Muscle of leg (tissue), 11 donors: ENCODE measurements around the gene MEIS1. TPM values are rescaled to one million over a fixed set of nuclear protein-coding genes. Genes with fewer than 3 reads are reported as not detected.

Source experiments
- DNase-seq: peaks from one replicate; pipeline ENCODE4 v3.0.0; 2013
- H3K27ac ChIP-seq: one replicate; pipeline ENCODE4 v1.5.1; 2013; ENCODE audit warnings: mild to moderate bottlenecking, low read length, control low read depth
- H3K27me3 ChIP-seq: one replicate; pipeline ENCODE4 v1.6.1; 2013; ENCODE audit warnings: low read length; ENCODE audit not compliant: control insufficient read depth, insufficient read depth
- H3K36me3 ChIP-seq: one replicate; pipeline ENCODE4 v1.6.1; 2013; ENCODE audit warnings: low read length; ENCODE audit not compliant: control insufficient read depth, insufficient read depth
- H3K4me1 ChIP-seq: one replicate; pipeline ENCODE4 v1.6.1; 2013; ENCODE audit warnings: low read length; ENCODE audit not compliant: control insufficient read depth, insufficient read depth
- H3K4me3 ChIP-seq: one replicate; pipeline ENCODE4 v1.5.1; 2013; ENCODE audit warnings: low read length, control low read depth
- H3K9me3 ChIP-seq: replicated peaks from 2 replicates; pipeline ENCODE4 v1.6.1; 2013; ENCODE audit warnings: low read depth, low read length; ENCODE audit not compliant: control insufficient read depth
- WGBS: methylation state at CpG from one replicate; pipeline ENCODE4 v1.1.5; 2013; ENCODE audit warnings: missing lambda C conversion rate; ENCODE audit not compliant: insufficient coverage; 5-methylcytosine and 5-hydroxymethylcytosine counted together
- polyA plus RNA-seq, 8 donors: library from polyadenylated mRNA; unstranded; fragments of 120-200 nt; gene quantifications; one replicate each; pipeline versions ENCODE4 v1.2.1 to v1.2.3, GENCODE V29; 2013; ENCODE audit warnings: inconsistent platforms in 1 of 8, low replicate concordance in 1 of 8; ENCODE audit not compliant: insufficient read length in 8 of 8, insufficient read depth in 1 of 8
- total RNA-seq: library from RNA; stranded (reverse); fragments of 120-200 nt; gene quantifications from one replicate; pipeline ENCODE4 v1.2.4, GENCODE V29; 2013

MEIS1 gene
- total and polyA plus RNA-seq, 9 donors, result 4.5 to 14.5 (median 11.0) TPM

DNA sequence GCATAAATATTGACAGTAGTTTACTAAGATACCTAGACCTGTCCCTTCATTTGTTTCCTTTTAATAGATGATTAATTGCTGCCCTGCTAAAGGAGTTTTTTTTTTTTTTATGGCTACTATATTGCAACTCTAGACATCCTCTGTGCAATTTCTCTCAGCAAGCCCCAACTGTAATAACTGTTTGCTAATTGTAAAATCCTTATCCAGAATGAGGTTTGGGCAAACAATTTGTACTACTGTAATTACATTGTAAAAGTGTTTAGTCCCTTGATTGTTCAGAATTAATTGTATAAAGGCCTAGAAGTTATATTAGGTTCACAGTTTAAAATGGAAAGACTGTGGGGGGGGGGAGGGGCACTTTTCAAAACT, 3.7 kb upstream of the MEIS1 start:
- Histone ChIP-seq H3K36me3 (no peaks in the 10 kb centered on the region), H3K27ac (no peak overlapping the region)

GRCh38 chr2:66431846-66432587, 2.9 kb upstream of the MEIS1 start:
- WGBS, result 36% methylated on average over 23 of the region's 39 CpGs
- Histone ChIP-seq H3K9me3 (no peaks in the 10 kb centered on the region), H3K36me3 (no peaks in the 10 kb centered on the region), H3K27ac (no peak overlapping the region), H3K27me3 (peaks cover 34% of the 10 kb centered on the region), H3K4me1 (peaks cover 3% of the 10 kb centered on the region), H3K4me3 (no peak overlapping the region)
- peak; percentile 30 for DNase-seq

More for the DNA sequence above, 3.7 kb upstream of the MEIS1 start:
- no peak overlapping the region for H3K4me3 ChIP-seq
- DNase-seq, result no peak
- H3K27me3 ChIP-seq, result peaks cover 42% of the 10 kb centered on the region
- H3K9me3 ChIP-seq, result no peaks in the 10 kb centered on the region
- peaks cover 7% of the 10 kb centered on the region for H3K4me1 ChIP-seq

GRCh38 chr2:66432801-66433694, 1.9 kb upstream of the MEIS1 start:
- peak; percentile 99 for DNase-seq
- Histone ChIP-seq H3K36me3 (no peaks in the 10 kb centered on the region), H3K4me3 (peak overlapping the region; percentile 81), H3K4me1 (peaks cover 3% of the 10 kb centered on the region), H3K27me3 (peaks cover 36% of the 10 kb centered on the region), H3K27ac (peak overlapping the region; percentile 91), H3K9me3 (no peaks in the 10 kb centered on the region)
- WGBS, result under 1% methylated on average over 37 of the region's 51 CpGs

GRCh38 chr2:66433695-66433944, 1.3 kb upstream of the MEIS1 start:
- Histone ChIP-seq H3K9me3 (no peaks in the 10 kb centered on the region), H3K36me3 (no peaks in the 10 kb centered on the region), H3K4me3 (peak overlapping the region; percentile 81), H3K27me3 (peaks cover 41% of the 10 kb centered on the region), H3K27ac (peak overlapping the region; percentile 91), H3K4me1 (peaks cover 3% of the 10 kb centered on the region)
- WGBS, result no CpG with 5 or more reads among the region's 7 CpGs
- no peak for DNase-seq

- Histone ChIP-seq H3K27ac (peak overlapping the region; percentile 91), H3K36me3 (no peaks in the 10 kb centered on the region), H3K9me3 (no peaks in the 10 kb centered on the region), H3K4me1 (peaks cover 3% of the 10 kb centered on the region), H3K27me3 (peaks cover 43% of the 10 kb centered on the region), H3K4me3 (peak overlapping the region; percentile 81)
- WGBS, result 0% methylated on average over 48 of the region's 61 CpGs
- peak; percentile 88 for DNase-seq
Observed at GRCh38 chr2:66433945-66434678, 813 bp upstream of the MEIS1 start.

- Histone ChIP-seq H3K9me3 (no peaks in the 10 kb centered on the region), H3K36me3 (no peaks in the 10 kb centered on the region), H3K27me3 (peaks cover 56% of the 10 kb centered on the region), H3K4me3 (peak overlapping the region; percentile 81), H3K4me1 (peaks cover 12% of the 10 kb centered on the region), H3K27ac (peak overlapping the region; percentile 91)
- WGBS, result 0% methylated on average over 10 of the region's 15 CpGs
- no peak for DNase-seq
Observed at GRCh38 chr2:66435549-66435875, 587 bp downstream of the MEIS1 start.

GRCh38 chr2:66435963-66436362, 1.0 kb downstream of the MEIS1 start:
- no peaks in the 10 kb centered on the region for H3K36me3 ChIP-seq
- no peaks in the 10 kb centered on the region for H3K9me3 ChIP-seq
- no peak for DNase-seq
- H3K27ac ChIP-seq, result peak overlapping the region; percentile 91
- H3K27me3 ChIP-seq, result peaks cover 57% of the 10 kb centered on the region
- whole genome bisulfite sequencing, result no CpG with 5 or more reads among the region's 2 CpGs
- H3K4me3 ChIP-seq, result peak overlapping the region; percentile 81
- peaks cover 16% of the 10 kb centered on the region for H3K4me1 ChIP-seq

DNA sequence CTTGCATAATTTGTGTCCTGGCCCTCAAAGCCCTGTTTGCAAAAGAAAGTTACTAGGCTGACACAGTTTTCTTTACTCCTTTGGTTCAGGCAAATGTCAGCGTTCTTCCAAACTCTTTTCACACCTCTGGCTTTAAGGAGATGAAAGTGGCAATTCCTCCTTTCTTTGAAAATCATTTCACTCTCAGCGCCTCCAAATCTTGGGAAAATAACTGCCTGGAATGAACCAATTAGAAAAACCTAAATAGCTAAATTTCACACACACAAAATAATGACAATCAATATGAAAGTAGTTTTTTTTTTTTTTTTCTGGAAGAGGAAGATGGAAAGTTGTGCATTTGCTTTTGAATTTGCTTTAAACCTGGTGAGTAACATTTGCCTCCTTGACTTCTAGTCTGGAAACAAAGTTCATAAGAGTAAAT, 1.7 kb downstream of the MEIS1 start:
- Histone ChIP-seq H3K27me3 (peaks cover 60% of the 10 kb centered on the region), H3K36me3 (no peaks in the 10 kb centered on the region), H3K4me1 (peaks cover 16% of the 10 kb centered on the region), H3K27ac (peak overlapping the region; percentile 64), H3K9me3 (no peaks in the 10 kb centered on the region), H3K4me3 (peak overlapping the region; percentile 81)
- DNase-seq, result peak; percentile 36
- no CpG with 5 or more reads among the region's 2 CpGs for WGBS

- H3K36me3 ChIP-seq, result no peaks in the 10 kb centered on the region
- WGBS, result 13% methylated on average over 5 of the region's 14 CpGs
- H3K9me3 ChIP-seq, result no peaks in the 10 kb centered on the region
- DNase-seq, result peak; percentile 57
- H3K27me3 ChIP-seq, result peaks cover 57% of the 10 kb centered on the region
- peaks cover 16% of the 10 kb centered on the region for H3K4me1 ChIP-seq
- peak overlapping the region; percentile 64 for H3K27ac ChIP-seq
- peak overlapping the region; percentile 81 for H3K4me3 ChIP-seq
Observed at GRCh38 chr2:66437109-66437690, 2.3 kb downstream of the MEIS1 start.
